Thyroid gland (tissue), 4 donors: ENCODE data around the gene BLVRA.

Source experiments
- CTCF ChIP-seq, 6 experiments: fragments of 200-600 bp in 3 of 6; fragments of 450-650 bp in 3 of 6; sonication (generic) in 3 of 6; IDR thresholded peaks; one replicate each; pipeline ENCODE4 v1.5.1; 2016 to 2019; ENCODE audit warnings: antibody characterized with exemption in 6 of 6, mild to moderate bottlenecking in 2 of 6, inconsistent platforms in 1 of 6, moderate library complexity in 1 of 6
- POLR2A ChIP-seq, 2 donors: fragments of 450-650 bp; IDR thresholded peaks; one replicate each; pipeline ENCODE4 v1.6.1; 2017; ENCODE audit warnings: antibody characterized with exemption in 2 of 2, mild to moderate bottlenecking in 2 of 2, moderate library complexity in 1 of 2

GRCh38 chr7:43851805-43852204 lies 93.3 kb downstream of the BLVRA start:
- TF ChIP-seq CTCF (IDR thresholded peaks at IDR 0.05) (no peak), POLR2A (IDR thresholded peaks at IDR 0.05) (no peak)
